NCI-H2107 (cell line): ENCODE measurements around the gene SLC25A39.

Experiments
- DNase-seq: peaks from one replicate; lab custom pipeline; 2025; lab: John Stamatoyannopoulos, UW

SLC25A39 gene

GRCh38 chr17:44277976-44278375 is 46.6 kb downstream of the SLC25A39 start:
- DNase-seq, result no peak

GRCh38 chr17:44273607-44274006 is 51.0 kb downstream of the SLC25A39 start:
- no peak for DNase-seq

- DNase-seq, result no peak
These were observed 51.7 kb downstream of the SLC25A39 start for GRCh38 chr17:44272954-44273353.

GRCh38 chr17:44272321-44272951 is 52.2 kb downstream of the SLC25A39 start:
- DNase-seq, result no peak
